ENCODE results near the gene ENDOU.
A peak's percentile ranks its signal among the peaks of the same experiment; 100 is the strongest.

Gene ENDOU

GRCh38 chr12:47745485-47746041, 20.3 kb upstream of the ENDOU start:
- peak; percentile 17 for DNase-seq (ENCODE audit: extremely low spot score)
- TF ChIP-seq CTCF (IDR thresholded peaks at IDR 0.05; ENCODE audit: control extremely low read depth, extremely low read depth, low read depth, missing control alignments), result no peak
- POLR2A ChIA-PET, result no interaction called here
- CTCF ChIA-PET, result interaction anchor here (1.7 to 46.2 kb wide), 6 partner anchors 11 to 204 kb away, joined by 5 to 1524 read pairs (median 228); partner anchors contain the start of genes ENDOU, RAPGEF3 and SLC48A1

GRCh38 chr12:47744778-47745436, 19.6 kb upstream of the ENDOU start:
- ChIA-PET POLR2A (no interaction called here), CTCF (interaction anchor here (1.2 to 46.2 kb wide), 9 partner anchors 12 to 205 kb away, joined by 3 to 1524 read pairs (median 117); partner anchors contain the start of genes ENDOU, RAPGEF3 and SLC48A1)
- no peak for TF ChIP-seq CTCF (IDR thresholded peaks at IDR 0.05; ENCODE audit: control extremely low read depth, extremely low read depth, low read depth, missing control alignments)
- DNase-seq (ENCODE audit: extremely low spot score), result no peak

GRCh38 chr12:47744005-47744651, 18.8 kb upstream of the ENDOU start:
- peak; percentile 67 for TF ChIP-seq CTCF (IDR thresholded peaks at IDR 0.05; ENCODE audit: control extremely low read depth, extremely low read depth, low read depth, missing control alignments)
- peak; percentile 63 for DNase-seq (ENCODE audit: extremely low spot score)
- ChIA-PET CTCF (interaction anchor here (1.2 to 46.2 kb wide), 11 partner anchors 13 to 205 kb away, joined by 3 to 1524 read pairs (median 14); partner anchors contain the start of genes ENDOU, RAPGEF3 and SLC48A1), POLR2A (no interaction called here)

GRCh38 chr12:47743311-47743860, 18.1 kb upstream of the ENDOU start:
- DNase-seq (ENCODE audit: extremely low spot score), result no peak
- ChIA-PET POLR2A (no interaction called here), CTCF (interaction anchor here (1.0 to 46.2 kb wide), 22 partner anchors 14 to 206 kb away, joined by 3 to 1524 read pairs (median 11); partner anchors contain the start of genes ENDOU, HDAC7, RAPGEF3 and SLC48A1)
- TF ChIP-seq CTCF (IDR thresholded peaks at IDR 0.05; ENCODE audit: control extremely low read depth, extremely low read depth, low read depth, missing control alignments), result no peak

- ChIA-PET POLR2A (interaction anchor here (0.6 kb wide), 1 partner anchor 13 kb away, joined by 4 read pairs; no protein-coding TSS in a partner anchor), CTCF (interaction anchor here (0.7 to 46.2 kb wide), 32 partner anchors 15 to 226 kb away, joined by 3 to 1524 read pairs (median 6); partner anchors contain the start of genes ENDOU, HDAC7, RAPGEF3 and RPAP3)
- DNase-seq (ENCODE audit: extremely low spot score), result peak; percentile 64
- peak; percentile 92 for TF ChIP-seq CTCF (IDR thresholded peaks at IDR 0.05; ENCODE audit: control extremely low read depth, extremely low read depth, low read depth, missing control alignments)
Observed at GRCh38 chr12:47742253-47742825, 17.0 kb upstream of the ENDOU start.

- TF ChIP-seq CTCF (IDR thresholded peaks at IDR 0.05; ENCODE audit: control extremely low read depth, extremely low read depth, low read depth, missing control alignments), result no peak
- CTCF ChIA-PET, result interaction anchor here (0.7 to 46.2 kb wide), 32 partner anchors 14 to 709 kb away, joined by 3 to 1524 read pairs (median 5); partner anchors contain the start of genes ENDOU, HDAC7, RAPGEF3 and RPAP3
- peak; percentile 17 for DNase-seq (ENCODE audit: extremely low spot score)
- POLR2A ChIA-PET, result interaction anchor here (0.9 to 1.5 kb wide), 3 partner anchors 15 to 416 kb away, joined by 3 to 5 read pairs (median 4); partner anchors contain the start of gene ASB8
Observed at GRCh38 chr12:47741340-47741703, 16.0 kb upstream of the ENDOU start.

Data from GM10248 (cell line).